T follicular helper cell (primary cell): Measurements from ENCODE around the gene LIPG.

Experiments used
- DNase-seq: peaks from one replicate; pipeline ENCODE4 v3.0.0-alpha.2; 2020; ENCODE audit warnings: low read depth

Gene LIPG

DNA sequence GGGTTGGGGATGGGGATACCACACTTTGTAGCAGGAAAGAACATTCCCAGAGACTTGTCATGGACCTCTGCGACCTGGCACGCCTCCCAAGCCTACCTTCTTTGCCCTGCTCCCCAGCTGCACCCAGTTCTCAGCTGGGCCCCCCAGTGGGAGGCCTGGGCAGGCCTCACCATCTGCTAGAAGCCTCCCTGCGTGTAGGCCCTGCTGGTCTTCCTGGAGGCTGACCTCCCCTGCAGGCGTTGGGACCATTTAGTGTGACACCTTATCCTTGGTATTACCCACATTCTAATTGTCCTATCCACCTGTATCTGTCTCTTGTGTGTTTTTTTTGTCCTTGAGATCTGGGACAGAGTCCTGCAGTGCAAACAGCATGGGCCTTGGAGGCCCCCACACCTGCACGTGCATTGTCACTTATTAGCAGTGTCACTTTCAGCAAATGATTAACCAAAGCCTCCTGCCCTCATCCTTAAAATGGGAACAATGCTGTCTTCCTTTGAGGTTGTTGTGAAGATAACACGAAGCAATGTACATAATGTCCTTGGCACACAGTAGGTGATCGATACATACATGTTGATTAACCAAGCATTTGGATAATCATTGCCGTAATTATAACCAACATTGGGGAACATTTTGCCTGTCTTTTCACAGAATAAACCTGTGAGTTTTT is 77.2 kb downstream of the LIPG start:
- DNase-seq, result no peak

DNA sequence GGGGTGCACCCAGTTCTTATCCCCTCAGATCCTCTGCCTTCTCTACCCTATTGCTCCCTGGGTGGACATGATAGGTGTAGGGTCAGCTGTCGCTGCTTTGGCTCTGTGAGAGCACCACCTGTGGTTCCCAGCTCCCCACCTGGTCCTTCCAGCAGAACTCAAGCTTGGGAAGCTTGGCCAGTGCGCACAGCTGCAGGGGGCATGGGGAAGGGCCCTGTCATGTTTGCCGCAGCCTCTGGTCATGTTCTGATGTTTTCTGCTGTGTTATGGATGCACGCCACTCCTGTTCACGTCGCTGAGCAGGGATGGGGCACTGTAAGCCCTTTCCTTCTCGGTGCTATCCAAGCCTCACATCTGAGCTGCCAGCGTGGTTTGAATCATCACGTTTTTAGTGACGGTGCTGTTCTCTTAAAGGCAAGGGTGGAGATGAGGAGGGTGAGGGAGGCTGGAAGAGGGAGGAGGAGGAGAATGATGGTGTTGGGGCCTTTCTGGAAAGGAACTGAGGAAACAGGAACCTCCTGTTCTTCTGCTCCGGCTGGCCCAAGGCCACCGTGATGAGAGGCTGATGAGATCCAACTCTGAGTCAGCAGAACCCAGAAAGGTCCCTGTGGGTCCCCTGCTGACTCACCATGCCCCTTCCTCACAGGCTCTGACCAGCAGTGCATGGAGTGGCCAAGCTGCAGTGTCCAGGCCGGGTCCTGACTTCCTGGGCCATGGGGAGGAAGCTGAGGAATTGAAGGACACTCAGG is 78.0 kb downstream of the LIPG start:
- no peak for DNase-seq

- no peak for DNase-seq
These were observed 78.9 kb downstream of the LIPG start for GRCh38 chr18:49640741-49641140.

DNA sequence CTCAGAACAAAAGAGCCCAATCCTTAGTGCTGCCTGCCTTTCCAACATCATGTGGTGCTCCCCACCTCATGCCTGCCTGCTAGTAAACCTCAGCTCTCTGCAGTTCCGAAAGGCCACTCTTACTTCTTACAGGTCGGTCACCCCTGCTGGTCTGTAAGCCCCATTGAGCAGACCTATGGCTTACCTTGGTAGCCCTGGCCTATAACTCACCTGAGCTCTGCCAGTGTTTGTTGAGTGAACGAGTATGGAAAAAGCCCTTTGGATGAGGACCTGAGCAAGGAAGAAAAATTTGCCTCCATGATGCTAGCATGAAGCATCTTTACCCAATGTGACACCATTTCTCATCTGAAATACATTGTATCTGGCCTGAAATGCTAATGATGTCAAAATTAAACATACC is 83.3 kb downstream of the LIPG start:
- DNase-seq, result no peak

DNA sequence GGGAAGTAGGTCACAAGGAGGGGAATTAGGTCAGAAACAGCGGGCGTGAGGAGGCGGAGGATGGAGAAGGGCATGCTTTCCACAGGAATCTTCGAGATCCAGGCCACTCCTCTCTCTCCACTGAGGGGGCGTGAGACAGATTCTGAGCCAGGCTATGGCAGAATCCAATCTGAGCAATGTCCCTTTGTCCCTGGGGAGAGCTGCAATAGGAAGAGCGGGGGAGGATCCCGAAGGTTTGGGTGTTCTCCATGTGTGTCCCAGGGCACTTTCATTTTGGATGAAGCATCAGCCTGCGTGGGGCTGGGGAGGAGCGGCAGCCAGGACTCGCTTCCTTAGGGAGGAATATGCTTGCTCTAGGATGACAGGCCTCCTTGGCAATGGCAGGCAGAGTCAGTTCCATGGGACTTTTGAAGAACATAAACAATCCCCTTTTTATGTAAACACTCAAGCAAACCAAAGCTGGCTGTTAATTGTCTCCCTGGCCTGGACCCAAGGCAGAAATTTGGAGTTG is 84.0 kb downstream of the LIPG start:
- no peak for DNase-seq

- DNase-seq, result no peak
These were observed 85.0 kb downstream of the LIPG start for GRCh38 chr18:49646873-49647272.

- no peak for DNase-seq
These were observed 85.8 kb downstream of the LIPG start for GRCh38 chr18:49647496-49648168.

DNA sequence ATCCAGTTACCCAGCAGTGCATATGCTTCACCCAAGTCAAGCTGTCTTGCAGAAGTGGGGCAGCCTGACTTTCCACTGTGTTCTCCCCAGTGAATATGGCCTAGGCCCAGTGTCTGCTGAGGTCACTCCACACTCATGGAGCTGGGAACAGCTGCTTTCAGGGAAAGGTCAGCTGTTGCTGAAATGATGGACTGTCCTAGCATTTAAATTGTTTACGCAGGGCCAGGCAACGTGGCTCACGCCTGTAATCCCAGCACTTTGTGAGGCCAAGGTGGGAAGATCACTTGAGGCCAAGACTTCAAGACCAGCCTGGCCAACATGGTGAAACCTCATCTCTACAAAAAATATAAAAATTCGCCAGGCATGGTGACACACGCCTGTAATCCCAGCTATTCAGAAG is 86.5 kb downstream of the LIPG start:
- DNase-seq, result no peak
